Activated CD8-positive, alpha-beta memory T cell treated with anti-CD3 and anti-CD28 coated beads for 1 hour (primary cell): ENCODE measurements around the gene BICDL1.

ENCODE experiments used
- DNase-seq, 2 donors: peaks; one replicate each; pipeline ENCODE4 v3.0.0-alpha.2; 2020; ENCODE audit warnings: low read depth in 1 of 2; ENCODE audit errors: extremely low read depth in 1 of 2

Gene BICDL1

GRCh38 chr12:120119271-120119973 lies 130.4 kb downstream of the BICDL1 start:
- DNase-seq, result no peak

DNA sequence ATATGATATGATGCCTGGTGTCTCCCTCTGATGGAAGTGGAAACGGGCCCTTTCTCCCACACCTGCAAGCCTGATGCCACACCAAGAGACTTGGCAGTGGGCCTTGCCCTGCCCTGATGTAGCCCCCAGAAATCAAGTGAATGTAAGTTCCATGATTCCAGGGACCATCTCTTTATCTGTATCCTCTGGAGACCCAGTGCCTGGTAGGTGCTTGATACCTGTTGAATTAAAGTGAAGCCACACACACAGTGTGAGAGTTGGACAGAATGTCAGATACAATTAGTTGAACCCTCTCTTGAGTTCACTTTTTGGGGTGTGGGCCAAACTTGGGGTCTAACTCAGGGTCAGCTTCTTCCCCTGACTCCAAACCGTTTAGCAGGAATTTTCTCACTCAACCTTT lies 132.3 kb downstream of the BICDL1 start:
- no peak for DNase-seq

DNA sequence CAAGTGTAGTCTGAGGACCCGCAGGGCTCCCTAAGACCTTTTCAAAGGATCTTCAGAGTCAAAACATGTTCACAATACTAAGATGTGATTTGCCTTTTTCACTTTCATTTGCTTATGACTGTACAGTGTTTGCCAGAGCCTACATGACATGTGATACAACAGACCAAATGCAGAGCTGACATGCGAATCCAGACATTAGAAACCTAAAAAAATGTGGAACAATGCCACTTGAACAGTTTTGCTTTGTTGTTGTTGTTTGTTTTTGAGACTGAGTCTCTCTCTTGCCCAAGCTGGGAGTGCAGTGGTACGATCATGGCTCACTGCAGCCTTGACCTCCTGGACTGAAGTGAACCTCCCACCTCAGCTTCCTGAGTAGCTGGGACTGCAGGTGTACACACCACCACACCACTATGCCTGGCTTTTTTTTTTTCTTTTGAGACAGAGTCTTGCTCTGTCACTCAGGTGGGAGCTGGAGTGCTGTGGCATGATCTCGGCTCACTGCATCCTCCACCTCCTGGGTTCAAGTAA lies 132.8 kb downstream of the BICDL1 start:
- no peak for DNase-seq

GRCh38 chr12:120125029-120125428 lies 136.0 kb downstream of the BICDL1 start:
- no peak for DNase-seq

DNA sequence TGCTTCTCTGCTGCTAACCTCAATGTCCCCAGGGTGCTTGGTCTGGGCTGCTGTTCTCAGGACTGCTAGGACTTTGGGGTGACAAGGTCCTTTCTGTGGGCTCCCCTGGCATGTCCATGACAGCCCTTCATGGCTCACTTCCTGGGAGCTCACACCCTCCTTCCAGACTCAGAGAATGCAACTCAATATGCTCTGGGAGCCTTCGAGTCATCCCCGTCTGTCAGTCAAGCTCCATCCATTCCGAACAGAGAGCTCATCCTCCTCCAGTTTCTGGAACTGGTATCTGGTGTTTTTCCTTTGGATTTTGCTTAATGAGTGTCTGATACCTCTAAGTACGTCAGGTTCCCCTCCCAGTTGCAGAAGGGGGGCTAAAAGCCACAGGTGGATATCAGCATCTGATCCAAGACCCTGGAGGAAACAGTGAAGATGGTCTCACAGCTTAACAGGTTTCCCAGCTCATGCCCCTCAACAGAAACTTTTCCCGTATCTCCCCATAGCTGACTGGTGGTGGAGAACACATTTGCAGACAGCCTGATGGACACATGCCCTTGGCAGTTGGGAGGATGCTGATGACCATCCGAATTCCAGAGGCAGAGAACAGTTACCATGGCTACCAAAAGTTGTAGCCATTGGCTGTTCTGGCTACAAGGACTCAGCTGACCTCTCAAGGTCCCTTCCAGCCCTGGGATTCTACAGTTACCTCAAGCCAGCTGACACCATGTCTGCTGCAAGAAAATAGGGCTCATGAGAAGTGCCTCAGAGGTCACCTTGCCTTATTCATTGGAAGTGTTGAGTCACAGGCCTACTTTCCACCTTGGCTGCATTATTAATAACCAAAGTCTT lies 137.0 kb downstream of the BICDL1 start:
- no peak for DNase-seq

DNA sequence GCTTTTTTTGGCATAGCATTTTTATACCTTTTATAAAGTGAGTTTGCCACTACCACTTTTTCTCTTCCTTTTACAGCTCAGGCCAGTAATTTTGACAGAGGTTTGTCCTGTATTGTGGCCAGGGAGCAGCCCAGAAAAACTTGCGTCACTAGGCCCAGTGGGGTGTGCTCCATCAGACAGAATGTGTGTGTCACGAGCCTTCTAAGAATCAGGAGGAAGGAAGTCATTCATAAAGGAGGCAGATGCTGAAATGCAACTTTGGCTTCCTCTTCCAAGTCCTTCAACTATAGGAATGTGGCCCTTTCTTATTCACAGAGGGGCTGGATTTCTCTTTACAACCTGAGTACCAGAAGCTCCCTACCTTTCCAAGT lies 137.6 kb downstream of the BICDL1 start:
- DNase-seq, result no peak

DNA sequence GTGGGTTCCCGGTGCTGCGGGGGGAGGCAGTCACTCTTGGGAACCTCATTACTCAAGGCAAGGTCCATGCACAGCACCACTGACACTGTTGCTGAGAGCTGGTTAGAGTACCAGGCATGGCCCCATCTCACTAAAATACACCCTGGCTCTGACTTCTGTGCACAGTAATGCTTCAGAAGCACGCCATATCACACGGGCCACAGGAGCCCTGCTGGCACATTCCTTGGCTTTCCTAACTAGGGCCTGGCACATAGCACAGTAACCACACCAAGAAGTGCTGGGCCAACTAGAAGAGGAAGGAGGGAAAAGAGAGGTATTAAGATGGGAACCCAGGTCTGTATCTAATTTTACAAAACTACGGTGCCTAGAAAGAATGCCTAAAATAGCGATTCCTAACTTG lies 141.0 kb downstream of the BICDL1 start:
- DNase-seq, result no peak

GRCh38 chr12:120131116-120131515 lies 142.1 kb downstream of the BICDL1 start:
- no peak for DNase-seq

DNA sequence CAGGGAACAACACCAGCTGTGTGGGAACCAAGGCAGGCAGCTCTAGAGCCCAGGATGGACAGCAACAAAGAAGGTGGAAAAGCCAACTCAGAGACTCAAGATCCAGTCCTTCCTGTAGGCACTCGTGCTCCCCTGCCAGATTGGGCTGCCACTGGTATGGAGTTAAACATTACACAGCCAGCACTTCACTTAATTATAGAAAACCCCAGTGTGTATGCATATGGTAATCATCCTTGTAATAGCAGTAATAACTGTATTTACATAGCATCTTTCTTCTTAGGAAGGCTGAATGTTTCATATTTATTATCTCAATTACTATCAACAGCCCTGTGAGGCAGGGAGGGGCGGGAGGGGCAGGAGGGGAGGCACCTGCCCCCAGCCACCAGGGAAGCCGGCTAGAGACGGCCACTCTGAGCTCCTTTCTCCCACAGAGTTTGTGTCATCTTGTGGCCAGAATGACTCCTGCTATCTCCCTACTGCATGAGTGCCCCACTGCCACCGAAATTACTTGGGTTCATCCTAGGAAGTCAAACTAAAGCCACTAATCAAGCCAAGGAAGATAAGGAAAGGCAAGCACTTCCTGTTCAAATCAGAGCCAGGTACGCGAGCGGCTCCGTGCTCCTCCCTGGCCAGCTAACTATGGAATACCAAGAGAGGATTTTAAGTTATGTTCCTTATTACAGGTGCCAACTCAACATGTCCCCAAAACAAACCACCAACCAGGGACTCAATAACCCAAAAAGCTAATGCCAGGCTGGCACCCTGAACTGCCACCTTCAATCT lies 143.2 kb downstream of the BICDL1 start:
- DNase-seq, result no peak

- no peak for DNase-seq
Observed at GRCh38 chr12:120132863-120133385, 143.9 kb downstream of the BICDL1 start.

DNA sequence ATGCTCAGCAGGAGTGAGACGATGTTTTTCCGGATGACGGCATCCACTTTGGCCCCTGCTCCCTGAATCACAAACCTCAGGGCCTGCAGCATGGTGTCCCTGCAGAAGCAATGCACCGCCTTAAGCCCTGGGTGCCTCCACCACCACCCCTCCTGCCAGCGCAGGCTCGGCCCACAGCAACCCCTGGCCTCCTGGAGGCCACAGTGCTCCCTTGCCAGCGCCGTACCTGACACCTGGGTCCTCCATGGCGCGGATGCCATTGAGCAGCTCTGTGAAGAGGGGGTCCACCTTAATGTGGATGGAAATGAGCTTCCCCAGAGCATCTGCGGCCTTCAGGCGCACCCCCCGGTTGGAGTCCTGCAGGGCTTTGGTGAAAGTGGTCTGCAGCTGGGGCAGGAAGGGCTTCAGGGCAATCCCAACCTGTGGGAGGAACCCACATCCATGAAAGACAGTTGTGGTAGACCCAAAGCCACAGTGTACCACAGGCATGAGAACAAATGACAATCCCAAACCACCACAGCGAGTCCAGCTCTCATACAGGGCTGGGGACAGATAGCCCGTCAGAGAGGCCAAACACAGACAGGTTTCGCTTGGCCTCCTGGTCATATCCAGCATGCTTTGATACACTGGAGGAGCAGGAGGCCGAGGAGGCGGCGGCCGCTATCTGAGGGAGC lies 145.4 kb downstream of the BICDL1 start:
- no peak for DNase-seq

- DNase-seq, result no peak
Observed at GRCh38 chr12:120136093-120136770, 147.2 kb downstream of the BICDL1 start.

- no peak for DNase-seq
Observed at GRCh38 chr12:120137833-120138232, 148.8 kb downstream of the BICDL1 start.

GRCh38 chr12:120138366-120138765 lies 149.3 kb downstream of the BICDL1 start:
- DNase-seq, result no peak

GRCh38 chr12:120139958-120140357 lies 150.9 kb downstream of the BICDL1 start:
- no peak for DNase-seq

DNA sequence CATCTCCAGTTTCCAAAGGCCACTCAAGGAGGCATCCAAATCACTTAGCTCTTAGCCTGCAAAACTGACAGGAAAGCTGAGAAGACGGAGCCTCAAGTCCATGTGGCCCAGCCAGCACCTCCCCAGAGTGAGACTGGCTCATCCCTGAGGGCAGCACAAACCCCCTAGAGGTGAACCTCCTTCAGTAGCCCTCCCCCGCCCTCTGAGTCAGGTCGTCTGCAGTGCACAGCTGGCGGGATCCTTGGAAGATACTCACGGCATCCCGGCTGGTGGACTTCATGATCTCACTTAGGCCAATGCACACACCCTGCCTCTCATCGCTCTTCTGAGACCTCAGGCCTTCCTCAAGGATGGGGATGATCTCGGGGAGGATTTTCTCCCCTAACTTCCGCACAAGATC lies 151.6 kb downstream of the BICDL1 start:
- DNase-seq, result no peak

DNA sequence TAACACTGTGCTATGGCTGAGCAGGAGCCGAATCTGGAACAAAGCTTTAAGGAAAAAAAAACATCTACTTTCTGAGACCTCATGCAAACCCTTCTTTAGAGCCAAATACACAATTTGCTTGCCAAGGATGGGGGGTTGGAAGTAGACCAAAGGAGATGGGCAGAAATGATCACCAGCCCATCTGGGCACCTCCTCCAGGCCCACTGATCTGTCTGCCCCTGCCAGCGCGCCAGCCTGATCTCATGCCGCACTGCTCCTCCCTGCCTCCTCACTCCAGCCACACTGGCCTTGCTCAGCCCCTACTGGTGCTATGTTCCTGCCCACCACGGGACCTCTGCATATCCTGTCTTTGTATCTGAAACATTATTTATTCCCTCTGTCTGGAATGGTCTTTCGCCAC lies 152.3 kb downstream of the BICDL1 start:
- DNase-seq, result no peak

GRCh38 chr12:120142231-120142877 lies 153.3 kb downstream of the BICDL1 start:
- no peak for DNase-seq
